HG02588 (cell line): ENCODE results near the gene ZEB2.

Experiments
- ATAC-seq: cut with Tn5 transposase; IDR thresholded peaks from one replicate; pipeline ENCODE4 v1.9.1; 2021; ENCODE audit warnings: mild to moderate bottlenecking, moderate library complexity; ENCODE audit not compliant: unreplicated experiment

Gene ZEB2

GRCh38 chr2:144519934-144520731 lies at the start of gene ZEB2:
ZEB2 (minus strand) TSS chr2:144520119; CDS start chr2:144517350, 2,769 bp downstream.
- no peak for ATAC-seq

DNA sequence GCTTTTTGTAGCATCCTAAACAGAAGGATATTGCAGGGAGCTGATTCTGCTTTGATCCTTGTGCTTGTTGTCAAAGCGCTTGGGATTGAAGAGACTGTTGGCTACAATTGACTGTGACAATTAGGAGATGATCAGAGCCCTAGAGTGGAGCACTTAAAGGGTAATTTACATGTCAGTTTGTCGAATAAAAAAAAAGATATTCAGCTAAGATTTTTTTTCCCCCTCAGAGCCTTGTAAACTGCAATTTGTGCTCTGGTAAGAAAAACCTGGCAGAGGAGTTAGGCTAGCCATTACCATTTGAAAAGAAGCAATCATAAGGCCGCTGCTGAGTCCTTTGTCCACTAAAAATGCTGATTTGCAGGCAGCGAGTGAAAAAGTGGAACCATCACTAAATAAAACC lies 47.8 kb upstream of the ZEB2 start:
- ATAC-seq: no peak

GRCh38 chr2:144566448-144566847 lies 46.5 kb upstream of the ZEB2 start:
- no peak for ATAC-seq

DNA sequence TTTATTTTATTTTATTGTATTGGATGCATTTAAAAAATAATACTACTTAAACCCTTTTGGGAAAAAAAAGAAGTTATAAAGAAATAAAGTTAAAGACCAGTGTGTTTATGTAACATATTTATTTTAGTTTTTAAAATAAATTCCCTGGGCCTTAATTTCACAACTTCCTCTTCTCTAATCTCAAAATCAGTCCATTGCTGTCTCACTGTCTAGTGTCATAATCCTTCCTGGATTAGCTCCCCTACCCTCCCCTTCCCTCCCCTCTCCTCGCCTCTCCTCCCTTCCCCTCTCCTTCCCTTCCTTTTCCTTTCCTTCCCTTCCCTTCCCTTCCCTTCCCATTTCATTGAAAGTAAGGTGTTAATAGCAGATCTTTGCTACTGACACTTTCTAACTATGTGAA lies 40.3 kb upstream of the ZEB2 start:
- ATAC-seq: no peak

DNA sequence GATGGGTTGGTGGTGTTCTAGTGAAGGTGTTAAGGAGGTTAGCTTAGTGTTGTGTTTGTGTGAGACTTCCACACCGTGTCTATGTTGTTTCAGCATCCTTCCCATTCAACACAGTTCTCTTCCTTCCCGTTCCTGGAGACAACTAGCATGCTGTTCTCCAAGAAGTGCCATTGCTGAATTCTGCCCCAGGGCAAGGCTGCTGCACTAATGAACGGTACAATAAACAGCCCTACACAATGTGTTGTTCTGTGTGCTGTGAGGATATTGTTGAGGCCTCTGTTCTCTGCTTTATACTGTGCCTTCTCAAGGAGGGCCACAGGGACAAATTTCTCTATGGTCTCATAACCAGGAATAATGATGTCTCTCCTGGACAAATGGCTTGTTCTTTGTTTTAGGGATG lies 39.8 kb upstream of the ZEB2 start:
- no peak for ATAC-seq

DNA sequence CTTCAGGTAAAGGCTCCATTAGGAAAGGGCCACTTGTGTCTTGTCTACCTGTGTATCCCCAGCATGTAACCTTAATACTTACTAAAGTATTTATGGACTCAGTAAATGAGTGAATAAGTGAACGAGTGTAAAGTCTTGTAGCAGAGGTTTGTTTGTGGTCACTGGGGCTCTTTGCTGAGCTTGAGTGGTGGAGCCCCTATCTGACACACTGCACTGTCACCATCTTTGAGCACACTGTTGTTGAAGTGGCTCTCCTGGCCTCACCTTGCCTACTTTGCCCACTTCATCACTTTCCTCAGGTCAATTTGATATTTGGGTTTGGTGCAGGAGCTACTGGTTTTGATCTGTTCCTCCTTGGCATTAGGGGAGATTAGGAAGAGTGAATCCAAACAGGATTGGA lies 39.3 kb upstream of the ZEB2 start:
- no peak for ATAC-seq

GRCh38 chr2:144554492-144555210 lies 34.7 kb upstream of the ZEB2 start:
- ATAC-seq: no peak

DNA sequence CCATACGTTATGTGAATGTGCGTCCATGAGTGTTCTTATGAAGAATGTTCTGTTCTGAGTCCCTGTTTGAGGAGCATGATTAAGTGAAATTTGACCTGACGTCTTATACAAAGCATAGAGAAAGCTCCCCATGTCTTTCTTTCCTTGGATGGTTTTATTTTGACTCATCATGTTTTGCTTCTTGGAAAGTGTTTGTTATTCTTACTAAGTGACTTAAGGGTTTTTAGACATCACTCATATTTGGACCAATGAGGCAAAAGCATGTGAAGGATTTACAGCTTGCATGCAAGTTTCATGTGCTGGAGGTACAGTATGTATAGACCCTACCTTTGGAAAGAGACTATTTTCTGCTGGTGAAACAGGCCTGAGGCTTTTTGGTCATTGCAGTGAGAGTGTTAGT lies 33.5 kb upstream of the ZEB2 start:
- no peak for ATAC-seq

DNA sequence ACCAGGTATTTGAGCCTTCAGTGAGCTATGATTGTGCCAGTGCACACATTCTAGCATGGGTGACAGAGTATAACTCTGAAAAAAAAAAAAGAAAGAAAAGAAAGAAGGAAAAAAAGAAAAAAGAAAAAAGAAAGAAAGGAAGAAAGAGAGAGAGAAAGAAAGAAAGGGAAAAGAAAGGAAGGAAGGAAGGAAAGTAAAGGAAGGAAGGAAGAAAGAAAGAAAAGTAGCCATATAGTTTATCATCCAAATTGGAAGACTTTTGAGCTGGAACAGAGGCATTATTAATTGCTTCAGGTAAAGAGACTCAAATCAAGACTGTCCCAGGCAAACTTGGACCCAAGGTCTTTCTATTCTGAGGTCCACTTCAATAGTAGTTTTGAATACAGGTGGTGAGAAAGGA lies 32.9 kb upstream of the ZEB2 start:
- no peak for ATAC-seq

- no peak for ATAC-seq
Measured at GRCh38 chr2:144550911-144551310, 31.0 kb upstream of the ZEB2 start.

DNA sequence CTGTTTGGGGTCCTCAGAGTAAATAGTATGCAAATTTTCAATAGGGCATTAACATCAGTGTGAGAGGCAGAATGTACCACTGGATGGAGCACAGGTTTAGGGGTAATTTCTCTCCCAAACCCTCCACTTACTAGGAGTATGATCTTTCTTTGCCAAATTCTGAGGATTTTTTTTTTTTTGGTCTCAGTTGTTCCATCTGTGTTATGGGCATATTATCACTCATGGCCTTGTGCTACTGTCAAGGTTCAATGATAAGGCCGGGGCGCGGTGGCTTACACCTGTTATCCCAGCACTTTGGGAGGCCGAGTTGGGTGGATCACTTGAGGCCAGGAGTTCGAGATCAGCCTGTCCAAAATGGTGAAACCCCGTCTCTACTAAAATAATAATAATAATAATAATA lies 30.2 kb upstream of the ZEB2 start:
- no peak for ATAC-seq

GRCh38 chr2:144548532-144549191 lies 28.7 kb upstream of the ZEB2 start:
- ATAC-seq: peak; percentile 58

DNA sequence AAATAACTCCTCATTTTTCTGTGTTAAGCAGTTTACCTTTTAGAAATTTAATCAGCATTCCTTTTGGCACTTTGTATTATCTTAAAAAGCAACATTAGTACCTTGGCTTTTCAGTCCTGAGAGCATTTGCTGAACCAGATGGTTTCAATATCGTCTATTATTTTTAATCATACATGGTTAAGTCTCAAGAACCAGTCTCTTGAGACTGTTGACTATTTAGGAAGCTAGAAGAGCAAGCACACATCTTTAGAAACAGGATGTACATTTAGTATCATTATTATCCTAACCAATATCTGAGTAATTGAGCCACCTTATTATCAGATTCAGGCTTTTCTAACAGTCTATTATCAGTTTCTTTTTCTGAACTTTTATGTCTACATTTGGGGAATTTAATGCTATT lies 28.2 kb upstream of the ZEB2 start:
- ATAC-seq: no peak

GRCh38 chr2:144547494-144547893 lies 27.6 kb upstream of the ZEB2 start:
- no peak for ATAC-seq

DNA sequence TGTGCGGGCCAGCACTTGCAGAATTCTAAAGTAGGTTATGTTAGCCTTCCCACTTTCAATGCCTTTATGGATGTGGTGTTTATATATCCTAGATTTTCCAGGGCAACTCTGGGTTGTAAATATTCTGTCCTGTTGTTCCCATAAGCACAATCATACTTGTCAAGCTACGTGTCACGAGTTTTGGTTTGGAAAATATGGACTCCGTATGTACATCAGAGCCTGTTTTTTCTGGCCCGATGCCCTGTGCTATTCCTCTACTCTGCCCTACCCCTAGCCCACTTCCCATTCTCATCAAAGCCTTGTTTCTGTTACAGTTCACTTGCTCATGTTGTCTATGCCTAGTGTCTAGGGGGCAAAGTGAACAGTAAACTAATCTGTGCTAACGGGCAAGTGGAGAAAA lies 27.0 kb upstream of the ZEB2 start:
- ATAC-seq: no peak

- no peak for ATAC-seq
Measured at GRCh38 chr2:144545787-144546186, 25.9 kb upstream of the ZEB2 start.

GRCh38 chr2:144544053-144544452 lies 24.1 kb upstream of the ZEB2 start:
- no peak for ATAC-seq

DNA sequence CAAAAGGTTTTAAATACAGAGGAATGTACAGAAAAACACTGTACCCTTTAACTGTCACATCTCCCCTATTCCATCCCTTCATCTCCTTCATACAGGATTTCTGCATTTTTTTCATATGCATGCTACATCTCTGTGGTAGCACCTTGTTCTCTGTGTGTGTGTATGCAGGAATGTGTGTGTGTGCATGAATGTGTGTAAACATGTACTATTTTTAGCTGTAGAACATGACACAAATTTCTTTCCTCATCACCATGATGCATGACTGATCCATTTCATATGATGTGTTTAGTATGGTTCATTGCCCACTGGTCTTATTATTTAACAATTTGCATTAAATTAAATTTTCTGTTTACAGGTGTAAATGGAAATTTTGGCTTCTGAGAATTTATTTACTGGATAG lies 21.5 kb upstream of the ZEB2 start:
- ATAC-seq: no peak

GRCh38 chr2:144539289-144539782 lies 19.4 kb upstream of the ZEB2 start:
- ATAC-seq: no peak

DNA sequence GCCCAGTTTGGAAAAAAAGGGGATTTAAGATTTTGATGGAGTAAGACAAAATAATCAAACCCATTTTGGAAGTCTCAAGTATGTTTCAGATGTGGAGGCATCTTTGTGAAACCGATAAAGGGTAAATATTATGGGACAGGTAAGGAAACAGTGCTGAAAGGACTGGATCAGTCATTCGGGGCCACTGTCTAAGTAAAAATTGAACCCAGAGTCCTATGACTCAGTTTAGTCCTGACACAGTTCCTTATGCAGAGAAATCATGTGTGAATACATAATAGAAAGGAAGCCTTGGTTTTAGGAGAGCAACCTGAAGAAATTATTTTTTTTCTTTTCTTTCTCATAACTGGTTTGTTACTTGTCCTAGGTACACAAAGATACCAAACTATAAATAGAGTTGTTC lies 15.4 kb upstream of the ZEB2 start:
- ATAC-seq: no peak

DNA sequence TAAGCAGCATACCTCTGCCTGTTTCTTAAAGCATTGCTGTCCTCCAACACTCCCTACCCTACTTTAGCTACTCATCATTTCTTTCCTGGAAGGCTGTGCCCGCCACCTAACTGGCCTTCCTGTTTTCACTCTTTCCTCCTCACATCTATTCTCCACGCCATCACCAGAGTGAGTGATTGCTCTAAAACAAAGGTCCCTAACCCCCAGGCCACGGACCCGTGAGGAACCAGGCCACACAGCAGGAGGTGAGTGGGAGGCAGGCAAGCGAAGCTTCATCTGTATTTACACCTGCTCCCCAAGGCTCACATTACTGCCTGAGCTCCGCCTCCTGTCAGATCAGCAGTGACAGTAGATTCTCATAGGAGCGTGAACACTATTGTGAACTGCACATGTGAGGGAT lies 13.3 kb upstream of the ZEB2 start:
- no peak for ATAC-seq

GRCh38 chr2:144530596-144530995 lies 10.7 kb upstream of the ZEB2 start:
- no peak for ATAC-seq
